ENCODE data around the gene FOXP3. TPM values are rescaled to one million over a fixed set of nuclear protein-coding genes. Genes with fewer than 3 reads are reported as not detected.

Gene FOXP3
- total RNA-seq, 1 experiment from 2014 or later = not detected

DNA sequence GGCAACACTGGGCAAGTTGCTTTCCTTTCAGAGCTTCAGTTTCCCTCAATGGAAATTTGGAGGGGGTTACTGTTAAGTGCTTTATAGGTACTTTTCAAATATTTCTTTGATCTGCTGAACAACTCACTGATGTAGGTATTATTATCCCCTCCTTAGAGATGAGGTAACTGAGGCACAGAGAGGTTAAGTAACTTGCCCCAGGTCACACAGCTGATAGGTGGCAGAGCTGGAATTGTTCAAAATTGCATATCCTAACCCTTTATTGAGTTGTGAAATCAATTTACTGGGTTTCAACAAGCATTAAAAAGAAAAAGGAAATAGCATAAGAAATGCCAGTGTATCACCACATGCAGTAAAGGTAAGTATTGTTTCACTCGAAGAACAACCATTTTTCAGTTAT, 11.7 kb upstream of the FOXP3 start:
- no peak for DNase-seq (ENCODE audit: low read depth)

DNA sequence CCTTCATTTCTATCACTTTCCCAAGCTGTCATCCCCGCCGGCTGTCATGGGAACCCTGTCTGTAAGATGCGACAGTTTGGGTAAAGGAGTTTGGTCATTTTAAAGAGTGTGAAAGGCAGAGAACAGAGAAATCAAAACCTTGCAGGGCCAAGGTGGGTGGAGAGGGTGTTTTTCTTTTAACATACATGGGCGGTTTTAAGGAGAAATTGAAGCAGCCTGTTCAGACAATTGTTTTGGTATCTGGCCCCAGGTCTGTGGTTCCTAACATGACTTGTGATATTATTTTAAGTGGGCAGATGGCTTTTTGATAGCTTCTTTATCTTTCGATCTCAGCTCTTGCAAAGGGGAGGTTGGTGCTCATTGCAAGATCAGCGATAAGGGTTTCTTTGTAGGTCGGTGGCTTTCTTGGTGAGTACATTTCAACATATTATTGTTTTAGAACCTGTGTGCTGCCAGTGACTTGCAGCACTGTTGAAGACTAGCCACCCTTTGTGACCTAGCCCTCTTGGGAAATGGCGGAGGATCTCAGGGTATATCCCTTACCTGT, 8.7 kb upstream of the FOXP3 start:
- no peak for DNase-seq (ENCODE audit: low read depth)

DNA sequence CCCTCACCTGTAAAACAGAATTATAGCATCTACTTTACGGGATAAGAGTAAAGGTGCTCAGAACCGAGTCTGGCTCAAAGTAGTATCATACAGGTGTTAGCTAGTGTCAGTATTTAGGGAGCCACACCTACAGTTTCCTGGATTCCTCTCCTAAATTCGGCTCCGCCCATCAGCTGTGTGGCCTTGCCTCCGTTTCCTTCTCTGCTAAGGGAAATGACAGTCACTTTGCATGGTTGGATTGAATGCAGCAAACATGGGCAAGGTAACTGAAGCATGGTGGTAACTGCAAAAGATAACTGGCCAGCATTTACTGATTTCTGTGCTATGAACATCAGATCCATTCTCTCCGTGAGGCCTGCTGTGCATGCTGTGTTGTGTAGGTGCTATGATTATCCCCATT, 7.9 kb upstream of the FOXP3 start:
- DNase-seq (ENCODE audit: low read depth) = no peak

DNA sequence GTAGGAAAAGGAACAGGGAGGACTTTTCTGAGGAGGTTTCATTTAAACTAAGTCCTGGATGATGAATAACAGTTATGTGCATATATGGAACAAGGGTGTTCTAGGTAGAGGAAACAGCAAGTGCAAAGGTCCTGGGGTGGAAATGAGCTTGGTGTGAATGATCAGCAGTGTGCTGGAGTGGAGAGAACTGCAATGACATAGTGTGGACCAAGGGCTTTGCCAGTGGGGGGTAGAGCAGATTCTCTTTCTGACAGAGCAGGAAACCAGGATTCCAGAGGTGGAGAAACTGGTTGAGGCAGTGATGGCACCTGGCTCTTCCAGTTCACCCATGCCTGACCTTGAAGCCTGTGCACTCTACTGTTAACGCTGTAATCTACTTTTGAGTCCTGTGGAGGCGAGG, 6.8 kb upstream of the FOXP3 start:
- no peak for DNase-seq (ENCODE audit: low read depth)

DNA sequence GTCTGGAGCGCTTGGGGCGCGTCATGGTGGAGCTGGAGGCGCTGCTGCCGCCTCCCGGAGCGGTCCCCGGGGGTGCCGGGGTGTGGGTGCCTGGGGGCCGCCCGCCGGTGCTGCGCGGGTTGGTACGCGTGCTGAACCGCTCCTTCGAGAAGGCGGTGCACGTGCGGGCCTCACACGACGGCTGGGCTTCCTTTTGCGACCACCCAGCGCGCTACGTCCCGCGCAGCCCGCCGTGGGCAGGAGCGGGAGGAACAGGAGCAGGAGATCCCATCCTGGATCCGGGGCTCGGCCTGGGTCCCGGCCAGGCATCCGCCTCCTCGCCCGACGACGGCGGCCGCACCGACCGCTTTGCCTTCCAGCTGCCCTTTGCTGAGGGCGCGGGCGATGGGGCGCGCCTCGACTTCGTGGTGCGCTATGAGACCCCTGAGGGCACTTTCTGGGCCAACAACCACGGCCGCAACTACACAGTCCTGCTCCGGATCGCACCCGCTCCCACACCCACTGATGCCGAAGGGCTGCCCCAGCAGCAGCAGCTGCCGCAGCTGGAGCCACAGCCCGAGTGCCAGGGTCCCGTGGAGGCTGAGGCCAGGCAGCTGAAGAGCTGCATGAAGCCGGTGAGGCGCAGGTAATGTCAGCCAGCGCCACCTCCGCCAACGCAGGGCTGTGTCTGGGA, 5.9 kb upstream of the FOXP3 start:
- DNase-seq (ENCODE audit: low read depth) = no peak

DNA sequence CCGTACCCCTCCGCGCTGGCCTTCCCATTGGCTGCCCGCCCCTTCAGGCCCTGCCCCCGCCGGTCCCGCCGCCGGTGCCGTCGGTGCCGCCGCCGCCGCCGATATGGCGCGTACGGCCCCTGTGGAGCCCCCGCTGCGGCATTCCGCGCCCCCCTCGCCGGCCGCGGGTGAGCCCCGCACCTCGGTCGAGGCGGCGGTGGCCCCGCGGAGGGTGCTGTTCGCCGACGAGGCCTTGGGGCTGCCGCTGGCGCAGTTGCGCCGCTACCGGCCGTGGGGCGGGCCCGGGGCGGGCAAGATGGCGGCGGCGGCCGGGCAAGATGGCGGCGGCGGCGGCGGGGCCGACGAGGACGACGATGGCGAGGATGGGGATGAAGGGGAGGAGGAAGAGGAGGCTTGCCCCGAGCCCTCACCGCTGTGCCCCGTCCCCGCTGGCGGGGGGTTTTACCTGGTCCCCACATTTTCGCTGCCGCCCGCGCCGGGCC, 5.3 kb upstream of the FOXP3 start, which contains the start of gene PPP1R3F:
Gene PPP1R3F, plus strand, starts transcription at position 27 of the 482 bp plus-strand sequence. Its CDS starts 77 bp downstream, at position 104.
- DNase-seq (ENCODE audit: low read depth) = no peak

DNA sequence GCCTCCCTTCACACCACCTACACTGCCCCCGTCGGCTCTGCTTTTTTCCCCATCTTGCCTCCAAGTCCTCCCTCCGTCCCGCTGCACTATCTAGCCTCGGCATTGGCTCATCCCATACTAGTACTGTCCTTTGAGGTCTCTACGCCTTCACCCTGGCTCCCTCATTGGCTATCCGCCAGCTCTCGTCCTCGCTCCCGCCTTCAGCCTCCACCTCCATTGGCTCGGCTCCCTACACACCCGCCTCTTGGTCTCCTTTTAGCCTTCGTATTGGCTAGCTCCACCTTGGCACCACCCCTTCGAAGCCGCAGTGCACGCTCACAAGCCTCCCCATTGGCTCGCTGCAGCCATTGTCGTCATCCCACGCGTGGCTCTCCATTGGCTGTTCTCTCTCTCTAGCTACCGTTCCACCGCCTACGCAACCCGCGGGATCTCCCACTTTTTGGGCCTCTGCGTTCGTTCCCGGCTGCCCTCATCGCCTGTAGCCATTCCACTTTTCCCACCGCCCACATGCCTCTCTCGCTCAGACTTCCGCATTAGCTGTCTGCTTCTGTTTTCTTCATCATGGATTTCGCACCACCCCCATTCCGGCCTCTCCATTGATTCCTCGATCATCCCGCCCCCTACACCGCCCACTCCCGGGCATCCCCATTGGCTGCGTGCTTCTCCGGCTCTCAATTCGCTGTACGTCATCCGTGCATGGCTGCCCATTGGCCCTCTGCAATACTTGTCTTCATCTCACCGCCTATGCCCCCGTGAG, 4.7 kb upstream of the FOXP3 start:
- peak; percentile 96 for DNase-seq (ENCODE audit: low read depth)

DNA sequence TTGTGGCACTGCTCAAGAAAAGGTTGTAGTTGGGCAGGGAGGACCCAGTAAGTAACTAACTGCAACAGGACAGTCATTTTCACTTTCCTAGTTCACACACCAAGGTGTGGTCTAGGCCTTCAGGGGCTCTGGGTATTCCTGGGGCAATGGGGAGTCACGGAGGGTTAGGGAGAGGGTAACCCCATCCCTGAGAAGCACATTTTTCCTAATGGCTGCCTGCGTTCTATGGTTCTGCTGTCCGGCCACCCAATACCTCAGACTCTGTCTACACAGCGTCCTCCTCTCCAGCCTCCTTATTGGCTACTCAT, 4.1 kb upstream of the FOXP3 start:
- DNase-seq (ENCODE audit: low read depth) = no peak

DNA sequence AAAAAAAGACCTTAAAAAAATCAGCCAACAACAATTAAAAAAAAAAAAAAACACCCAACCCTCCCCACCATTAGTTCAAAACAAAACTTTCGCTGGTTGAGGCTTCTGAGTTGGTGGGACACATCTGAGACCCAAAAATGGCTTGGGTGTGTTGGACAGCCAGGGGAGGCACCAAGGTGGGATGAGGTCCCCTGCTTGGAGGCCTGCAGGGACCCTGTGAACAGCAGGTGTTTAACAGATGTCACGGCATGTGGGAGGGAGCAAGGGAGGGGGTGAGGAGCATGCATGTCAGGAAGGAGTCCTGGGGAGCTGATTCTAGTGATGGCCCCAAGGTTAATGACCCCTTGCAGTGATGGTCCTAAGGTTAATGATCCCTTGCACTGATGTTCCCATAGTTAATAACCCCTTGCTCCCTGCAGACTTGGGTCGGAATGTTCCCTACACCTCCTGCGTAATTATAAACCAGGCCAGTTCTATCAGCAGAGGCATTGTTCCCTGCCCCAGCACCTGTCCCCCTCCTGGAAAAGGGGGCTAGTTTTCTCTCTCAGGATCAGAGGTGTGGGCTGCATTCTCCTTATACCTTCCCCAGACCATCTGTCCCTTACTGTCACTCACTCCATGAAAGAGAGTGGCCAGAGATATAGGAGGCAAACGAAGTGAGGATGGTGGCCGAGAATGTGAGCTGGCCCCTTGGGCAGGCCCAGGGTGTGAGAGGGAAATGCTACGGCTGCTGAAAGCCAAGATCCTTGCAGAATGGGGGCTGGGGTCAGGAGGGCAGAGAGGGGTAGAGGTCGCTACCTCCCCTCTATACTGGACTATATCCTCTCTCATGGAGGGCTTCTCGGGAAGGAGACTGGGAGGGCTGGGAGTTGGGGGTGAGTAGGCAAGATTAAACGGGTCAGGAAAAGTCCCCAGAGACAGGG, 2.3 kb upstream of the FOXP3 start:
- no peak for DNase-seq (ENCODE audit: low read depth)

DNA sequence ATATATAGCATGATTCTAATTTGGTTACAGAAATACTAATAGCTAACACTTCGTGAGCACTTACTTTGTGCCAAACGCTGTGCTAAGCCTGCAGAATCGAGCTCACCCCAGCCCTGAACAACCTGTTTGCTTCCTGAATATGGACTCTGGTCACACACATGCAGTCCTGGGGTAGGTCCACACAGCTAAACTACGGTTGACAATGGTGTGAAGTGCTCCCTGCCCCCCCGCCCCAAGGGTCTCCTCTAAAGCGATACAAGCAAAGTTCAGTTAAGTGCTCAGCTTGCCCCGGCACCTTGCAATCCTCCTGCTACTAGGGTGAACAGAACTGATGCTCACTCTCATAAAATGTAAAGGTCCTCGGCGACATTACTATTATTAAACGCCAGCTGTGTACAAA, 879 bp downstream of the FOXP3 start:
- no peak for DNase-seq (ENCODE audit: low read depth)

DNA sequence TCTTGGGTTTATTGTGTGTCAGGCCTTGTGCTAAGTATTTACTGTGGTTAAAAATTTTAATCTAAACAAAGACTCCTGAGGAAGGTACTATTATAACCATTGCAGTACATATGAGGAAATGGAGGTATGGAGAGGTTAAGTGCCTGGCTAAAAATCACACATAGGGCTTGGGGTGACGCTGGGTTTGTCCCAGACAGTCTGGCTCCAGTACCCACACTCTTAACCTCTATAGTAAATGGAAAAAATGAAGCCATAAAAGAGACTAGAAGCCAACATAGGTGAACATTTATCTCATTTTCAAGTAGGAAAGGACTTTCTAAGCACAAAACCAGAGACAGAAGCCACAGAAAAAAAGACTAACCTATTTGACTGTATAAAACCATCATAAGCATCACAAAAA, 1.9 kb downstream of the FOXP3 start:
- DNase-seq (ENCODE audit: low read depth) = no peak

DNA sequence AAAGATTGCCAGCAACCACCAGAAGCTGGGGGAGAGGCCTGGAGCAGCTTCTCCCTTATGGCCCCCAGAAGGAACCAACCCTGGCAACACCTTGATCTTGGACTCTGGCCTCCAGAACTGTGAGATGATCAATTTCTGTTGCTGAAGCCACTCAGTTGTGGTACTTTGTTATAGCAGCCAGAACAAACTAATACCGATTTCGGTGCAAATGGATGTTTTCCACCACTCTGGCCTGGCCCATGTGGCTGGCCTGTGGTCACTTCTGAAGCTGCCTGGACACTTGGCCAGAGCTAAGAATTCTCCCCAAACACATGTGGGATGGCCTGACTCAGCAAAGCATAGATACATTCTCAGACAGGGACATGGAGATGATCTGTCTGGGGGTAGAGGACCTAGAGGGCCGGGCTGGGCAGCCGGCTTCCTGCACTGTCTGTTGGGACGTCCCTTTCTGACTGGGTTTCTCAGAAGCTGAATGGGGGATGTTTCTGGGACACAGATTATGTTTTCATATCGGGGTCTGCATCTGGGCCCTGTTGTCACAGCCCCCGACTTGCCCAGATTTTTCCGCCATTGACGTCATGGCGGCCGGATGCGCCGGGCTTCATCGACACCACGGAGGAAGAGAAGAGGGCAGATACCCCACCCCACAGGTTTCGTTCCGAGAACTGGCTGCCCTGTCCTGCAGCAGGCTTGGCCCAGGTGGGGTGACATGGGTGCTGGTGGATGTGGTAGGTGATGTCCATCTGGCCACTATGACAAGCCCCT, 4.1 kb downstream of the FOXP3 start:
- no peak for DNase-seq (ENCODE audit: low read depth)

DNA sequence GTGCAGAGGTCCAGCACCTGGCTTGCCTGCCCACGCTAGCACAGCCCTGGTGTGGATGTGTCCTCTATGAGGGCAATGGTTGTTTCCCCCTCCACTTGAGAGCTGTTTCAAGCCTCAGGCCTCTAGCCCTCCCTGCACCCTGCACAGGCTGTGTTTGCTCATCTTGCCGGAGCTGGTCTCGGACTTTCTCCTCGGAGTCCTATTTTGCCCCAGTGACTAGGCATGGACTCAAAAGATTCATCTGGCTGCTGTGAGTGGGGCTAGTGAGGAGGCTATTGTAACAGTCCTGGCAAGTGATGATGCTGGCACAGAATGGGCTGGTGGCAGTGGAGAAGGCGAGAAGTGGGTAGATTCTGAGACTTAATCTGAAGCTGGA, 5.8 kb downstream of the FOXP3 start:
- DNase-seq (ENCODE audit: low read depth) = no peak

DNA sequence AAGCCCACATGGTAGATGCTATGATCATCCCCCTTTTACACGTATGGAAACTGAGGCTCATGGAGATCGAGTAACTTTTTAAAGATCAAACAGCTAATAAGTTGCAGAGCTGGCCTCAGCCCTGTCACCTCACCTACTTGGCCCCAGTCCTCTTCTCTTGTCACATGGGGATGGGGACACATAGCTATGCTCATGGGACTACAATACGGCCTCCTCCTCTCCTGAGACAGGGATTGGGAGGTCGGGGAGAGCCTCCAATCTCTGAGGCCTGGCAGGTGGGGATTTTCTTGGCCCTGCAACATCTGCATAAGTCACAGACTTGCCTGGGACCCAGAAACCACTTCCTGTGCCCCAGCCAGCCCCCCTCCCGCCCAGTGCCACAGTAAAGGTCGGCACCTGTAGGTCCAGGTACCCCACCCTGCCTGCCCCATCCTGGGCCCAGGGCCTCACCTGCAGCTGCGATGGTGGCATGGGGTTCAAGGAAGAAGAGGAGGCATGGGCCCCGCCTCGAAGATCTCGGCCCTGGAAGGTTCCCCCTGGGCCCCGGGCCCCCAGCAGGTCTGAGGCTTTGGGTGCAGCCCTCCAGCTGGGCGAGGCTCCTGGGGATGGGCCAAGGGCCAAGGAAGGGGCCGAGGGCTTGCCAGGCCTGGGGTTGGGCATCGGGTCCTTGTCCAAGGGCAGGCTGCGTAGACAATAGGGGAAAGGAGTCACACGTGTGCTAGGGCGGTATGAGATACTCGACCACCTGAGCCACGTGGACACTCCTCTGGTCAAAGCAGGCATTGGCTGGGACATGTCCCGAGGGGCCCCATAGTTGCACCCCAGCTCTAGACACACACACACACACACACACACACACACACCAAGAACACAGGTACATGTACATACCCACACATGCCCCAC, 6.4 kb downstream of the FOXP3 start:
- DNase-seq (ENCODE audit: low read depth) = no peak

DNA sequence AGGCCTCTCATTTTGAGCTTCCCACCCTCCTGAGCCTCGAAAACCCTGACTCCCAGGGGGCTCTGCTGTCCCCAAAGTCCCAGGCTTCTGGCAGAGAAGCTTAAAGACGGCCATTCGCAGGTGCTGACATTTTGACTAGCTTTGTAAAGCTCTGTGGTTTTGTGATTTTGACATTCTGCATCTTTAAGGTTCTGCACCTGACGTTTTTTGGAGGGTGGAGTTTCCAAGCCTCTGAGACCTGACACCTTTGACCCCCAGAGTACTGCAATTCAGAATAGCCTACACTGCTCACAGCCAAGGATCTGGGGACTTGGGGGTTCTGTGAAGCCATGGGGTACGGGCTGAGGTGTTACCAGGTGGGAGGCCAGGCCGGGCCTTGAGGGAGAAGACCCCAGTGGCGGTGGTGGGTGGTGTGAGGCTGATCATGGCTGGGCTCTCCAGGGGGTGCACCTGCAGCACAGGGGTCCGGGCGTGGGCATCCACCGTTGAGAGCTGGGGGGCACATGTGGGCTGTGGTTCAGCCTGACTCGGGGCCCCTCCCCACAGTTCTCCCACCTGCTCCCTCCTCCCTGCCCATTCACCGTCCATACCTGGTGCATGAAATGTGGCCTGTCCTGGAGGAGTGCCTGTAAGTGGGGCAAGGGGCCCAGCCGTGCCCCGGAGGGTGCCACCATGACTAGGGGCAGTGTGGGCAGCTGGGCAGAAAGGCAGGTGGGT, 7.3 kb downstream of the FOXP3 start:
- no peak for DNase-seq (ENCODE audit: low read depth)

DNA sequence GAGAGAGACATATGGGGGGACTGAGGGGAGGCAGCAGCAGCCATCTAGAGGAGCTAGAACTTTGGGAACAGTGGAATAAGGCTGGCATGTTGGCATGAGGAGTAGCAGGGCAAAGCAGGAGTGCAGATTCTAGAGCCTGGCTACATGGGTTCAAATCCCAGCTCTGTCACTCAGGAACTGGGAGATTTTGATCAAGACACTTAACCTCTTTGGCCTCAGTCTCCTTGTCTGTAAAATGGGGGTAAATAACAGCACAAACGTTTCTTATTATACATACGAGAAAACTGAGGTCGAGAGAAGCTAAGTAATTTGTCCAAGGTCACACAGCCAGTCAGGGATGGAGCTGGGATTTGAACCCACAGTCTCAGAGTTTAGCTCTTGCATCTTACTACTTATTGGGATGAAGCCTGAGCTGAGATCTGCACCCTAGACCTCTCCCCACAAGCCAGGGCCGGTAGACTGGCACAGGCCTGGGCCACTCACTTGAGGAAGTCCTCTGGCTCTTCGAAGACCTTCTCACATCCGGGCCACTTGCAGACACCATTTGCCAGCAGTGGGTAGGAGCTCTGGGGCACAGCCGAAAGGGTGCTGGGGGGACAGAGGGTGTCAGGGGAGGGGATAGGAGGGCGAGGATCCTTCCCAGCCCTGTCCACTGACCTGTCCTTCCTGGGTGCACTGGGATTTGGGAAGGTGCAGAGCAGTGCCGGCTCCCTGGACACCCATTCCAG, 8.1 kb downstream of the FOXP3 start:
- no peak for DNase-seq (ENCODE audit: low read depth)

DNA sequence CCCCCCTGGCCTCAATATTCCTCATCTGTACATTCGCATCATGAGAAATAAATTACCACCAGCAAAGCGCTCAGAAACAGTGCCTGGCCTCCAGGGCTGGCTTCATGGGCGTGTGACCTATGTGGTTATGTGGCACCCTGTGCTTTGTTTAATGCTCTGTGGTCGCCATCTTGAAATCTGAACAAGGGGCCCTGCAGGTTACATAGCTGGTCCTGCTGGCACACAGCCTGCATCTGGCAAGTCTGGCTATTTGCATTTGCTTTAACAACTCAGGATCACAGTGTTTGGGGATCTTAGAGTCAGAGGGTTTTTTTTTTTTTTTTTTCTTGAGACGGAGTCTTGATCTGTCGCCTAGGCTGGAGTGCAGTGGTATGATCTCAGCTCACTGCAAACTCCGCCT, 9.9 kb downstream of the FOXP3 start:
- no peak for DNase-seq (ENCODE audit: low read depth)

DNA sequence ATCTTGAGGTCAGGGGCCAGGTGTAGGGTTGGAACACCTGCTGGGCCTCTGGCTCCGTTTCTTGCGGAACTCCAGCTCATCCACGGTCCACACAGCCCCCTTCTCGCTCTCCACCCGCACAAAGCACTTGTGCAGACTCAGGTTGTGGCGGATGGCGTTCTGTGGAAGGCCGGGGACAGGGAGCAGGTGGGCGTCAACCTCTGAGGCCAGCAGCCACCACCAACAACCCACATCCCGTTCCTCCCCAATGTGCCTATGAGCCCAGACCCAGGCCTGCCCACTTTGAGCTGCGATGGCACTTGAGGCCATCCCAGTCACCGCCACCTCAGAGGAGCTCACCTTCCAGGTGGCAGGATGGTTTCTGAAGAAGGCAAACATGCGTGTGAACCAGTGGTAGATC, 13.2 kb downstream of the FOXP3 start:
- DNase-seq (ENCODE audit: low read depth) = no peak

DNA sequence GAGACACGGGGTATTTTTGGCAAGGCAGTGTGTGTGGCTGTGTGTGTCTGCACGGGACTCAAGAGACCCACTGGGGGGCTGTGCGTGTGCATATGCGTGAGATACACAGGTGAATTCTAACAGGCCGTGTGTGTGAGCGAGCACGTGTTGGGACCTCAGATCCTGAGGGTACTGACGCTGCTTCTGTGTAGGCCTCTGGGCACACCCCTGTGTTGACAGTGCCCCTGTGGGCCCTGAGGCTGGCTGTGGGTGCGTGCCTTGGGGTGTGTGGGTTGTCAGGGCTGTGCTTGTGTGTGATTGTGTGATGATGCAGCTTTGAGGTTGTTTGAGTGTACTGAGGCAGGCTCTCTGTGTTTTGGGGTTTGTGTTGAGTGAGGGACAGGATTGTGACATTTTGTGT, 13.9 kb downstream of the FOXP3 start:
- no peak for DNase-seq (ENCODE audit: low read depth)

Measured in LHCN-M2 (cell line).